Measurements from ENCODE around the gene CPA5.

- no peak for TF ChIP-seq NFIC (IDR thresholded peaks at IDR 0.05; ENCODE audit: low read depth, low read length)
- TF ChIP-seq ESRRA (IDR thresholded peaks at IDR 0.05; ENCODE audit: low read length), result no peak
- no peak for TF ChIP-seq SPI1 (IDR thresholded peaks at IDR 0.05; ENCODE audit: borderline replicate concordance, insufficient read depth, low read depth, low read length)
- TF ChIP-seq CTCF (IDR thresholded peaks at IDR 0.05 in 2 of 3, conservative IDR thresholded peaks at IDR 0.05 in 1 of 3; ENCODE audit: control insufficient read depth in 2 of 3, extremely low read depth in 1 of 3, insufficient read depth in 1 of 3, low read depth in 3 of 3, low read length in 3 of 3), result no peak
- TF ChIP-seq POLR2A (IDR thresholded peaks at IDR 0.05; ENCODE audit: low read depth, low read length), result no peak
- TF ChIP-seq POLR2AphosphoS5 (IDR thresholded peaks at IDR 0.05; ENCODE audit: low read length), result no peak
- TF ChIP-seq RELA (IDR thresholded peaks at IDR 0.05; ENCODE audit: borderline replicate concordance, partially characterized antibody), result no peak
- no peak for TF ChIP-seq E2F4 (IDR thresholded peaks at IDR 0.05; ENCODE audit: low read depth, low read length)
- TF ChIP-seq CUX1 (IDR thresholded peaks at IDR 0.05; ENCODE audit: insufficient replicate concordance, low read depth, low read length), result no peak
- TF ChIP-seq CEBPZ (IDR thresholded peaks at IDR 0.05; ENCODE audit: low read depth, low read length), result no peak
- no peak for TF ChIP-seq KDM1A (IDR thresholded peaks at IDR 0.05; ENCODE audit: borderline replicate concordance)
- TF ChIP-seq SMC3 (IDR thresholded peaks at IDR 0.05; ENCODE audit: borderline replicate concordance, low read length), result no peak
- no peak for TF ChIP-seq SMARCA5 (IDR thresholded peaks at IDR 0.05)
- TF ChIP-seq TCF7 (IDR thresholded peaks at IDR 0.05; ENCODE audit: borderline replicate concordance), result no peak
Measured at GRCh38 chr7:130400120-130400572, 55.5 kb downstream of the CPA5 start.

All from GM12878 (cell line).